GM08714 (cell line): ENCODE data around the gene ASIC4.

Experiments
- H3K4me3 ChIP-seq: fragments of 200-500 bp; sonication (Bioruptor generic); 2 replicates; pipeline ENCODE4 v1.5.1; 2014; ENCODE audit warnings: mild to moderate bottlenecking, low read length, inconsistent platforms
- ZNF274 ChIP-seq: IDR thresholded peaks from 2 replicates; pipeline ENCODE4 v1.6.1; 2012; ENCODE audit warnings: mild to moderate bottlenecking, low read depth, low read length

Gene ASIC4

GRCh38 chr2:219522111-219523030 is 8.1 kb downstream of the ASIC4 start:
- no peak overlapping the region for H3K4me3 ChIP-seq
- TF ChIP-seq ZNF274: no peak

- H3K4me3 ChIP-seq: no peak overlapping the region
- no peak for TF ChIP-seq ZNF274
Measured at GRCh38 chr2:219523031-219523671, 8.9 kb downstream of the ASIC4 start.

- H3K4me3 ChIP-seq: no peak overlapping the region
- TF ChIP-seq ZNF274: no peak
Measured at GRCh38 chr2:219524817-219525216, 10.5 kb downstream of the ASIC4 start.

- TF ChIP-seq ZNF274: no peak
- no peak overlapping the region for H3K4me3 ChIP-seq
Measured at GRCh38 chr2:219525533-219526232, 11.4 kb downstream of the ASIC4 start.

GRCh38 chr2:219526320-219527075 is 12.2 kb downstream of the ASIC4 start:
- TF ChIP-seq ZNF274: no peak

GRCh38 chr2:219527076-219527394 is 12.8 kb downstream of the ASIC4 start:
- H3K4me3 ChIP-seq: no peak overlapping the region
- no peak for TF ChIP-seq ZNF274

More at GRCh38 chr2:219526320-219527075, 12.2 kb downstream of the ASIC4 start:
- H3K4me3 ChIP-seq: no peak overlapping the region

- H3K4me3 ChIP-seq: no peak overlapping the region
- TF ChIP-seq ZNF274: no peak
Measured at GRCh38 chr2:219527472-219527871, 13.2 kb downstream of the ASIC4 start.

GRCh38 chr2:219530048-219530963 is 16.0 kb downstream of the ASIC4 start:
- no peak overlapping the region for H3K4me3 ChIP-seq
- TF ChIP-seq ZNF274: no peak

GRCh38 chr2:219531639-219532377 is 17.5 kb downstream of the ASIC4 start:
- no peak overlapping the region for H3K4me3 ChIP-seq
- no peak for TF ChIP-seq ZNF274

- TF ChIP-seq ZNF274: no peak
- H3K4me3 ChIP-seq: no peak overlapping the region
Measured at GRCh38 chr2:219532378-219532649, 18.0 kb downstream of the ASIC4 start.

GRCh38 chr2:219533930-219534661 is 19.8 kb downstream of the ASIC4 start:
- no peak for TF ChIP-seq ZNF274
- no peak overlapping the region for H3K4me3 ChIP-seq

GRCh38 chr2:219536425-219536824 is 22.1 kb downstream of the ASIC4 start:
- no peak overlapping the region for H3K4me3 ChIP-seq
- no peak for TF ChIP-seq ZNF274
